GM23338 (cell line): Measurements from ENCODE around the gene H1-8.

Source experiments
- POLR2AphosphoS5 ChIP-seq: IDR thresholded peaks from 2 replicates; pipeline ENCODE4 v1.6.1; 2016; ENCODE audit warnings: antibody characterized with exemption, low read depth
- TF ChIP-seq, protein P1 (sequence below), 2 experiments: fragments of 200-600 bp in 1 of 2; sonication (generic) in 1 of 2; conservative IDR thresholded peaks; 2 replicates each; pipeline versions ENCODE4 v1.5.1 to v1.6.1; 2016 to 2017; ENCODE audit warnings: antibody characterized with exemption in 2 of 2, low read depth in 2 of 2, mild to moderate bottlenecking in 2 of 2, moderate library complexity in 1 of 2
- TF ChIP-seq, protein P2 (sequence below): IDR thresholded peaks from one replicate; pipeline ENCODE4 v1.6.1; 2018; ENCODE audit warnings: antibody characterized with exemption; ENCODE audit not compliant: unreplicated experiment

DNA sequence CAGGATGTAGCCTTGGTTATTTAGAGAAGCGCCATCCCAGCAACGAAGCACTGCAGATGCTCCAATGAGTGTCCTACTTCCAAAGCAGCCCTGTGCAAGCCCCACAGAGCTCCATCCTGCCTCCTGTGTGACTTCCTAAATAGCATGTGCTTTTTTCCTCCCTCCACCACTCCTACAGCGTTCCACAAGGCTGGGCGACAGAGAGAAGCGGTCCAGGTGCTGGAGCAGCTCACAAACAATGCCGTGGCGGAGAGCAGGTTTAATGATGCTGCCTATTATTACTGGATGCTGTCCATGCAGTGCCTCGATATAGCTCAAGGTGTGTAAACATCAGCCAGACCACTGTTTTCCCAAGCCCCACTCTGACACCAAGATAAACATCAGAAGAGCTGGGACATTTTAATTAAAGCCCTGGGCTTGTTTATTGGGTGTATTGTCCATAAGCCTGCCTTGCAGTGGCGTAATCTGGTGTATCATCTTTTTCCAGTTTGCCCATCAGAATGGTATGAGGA is 36.7 kb upstream of the H1-8 start:
- TF ChIP-seq, protein P1, sequence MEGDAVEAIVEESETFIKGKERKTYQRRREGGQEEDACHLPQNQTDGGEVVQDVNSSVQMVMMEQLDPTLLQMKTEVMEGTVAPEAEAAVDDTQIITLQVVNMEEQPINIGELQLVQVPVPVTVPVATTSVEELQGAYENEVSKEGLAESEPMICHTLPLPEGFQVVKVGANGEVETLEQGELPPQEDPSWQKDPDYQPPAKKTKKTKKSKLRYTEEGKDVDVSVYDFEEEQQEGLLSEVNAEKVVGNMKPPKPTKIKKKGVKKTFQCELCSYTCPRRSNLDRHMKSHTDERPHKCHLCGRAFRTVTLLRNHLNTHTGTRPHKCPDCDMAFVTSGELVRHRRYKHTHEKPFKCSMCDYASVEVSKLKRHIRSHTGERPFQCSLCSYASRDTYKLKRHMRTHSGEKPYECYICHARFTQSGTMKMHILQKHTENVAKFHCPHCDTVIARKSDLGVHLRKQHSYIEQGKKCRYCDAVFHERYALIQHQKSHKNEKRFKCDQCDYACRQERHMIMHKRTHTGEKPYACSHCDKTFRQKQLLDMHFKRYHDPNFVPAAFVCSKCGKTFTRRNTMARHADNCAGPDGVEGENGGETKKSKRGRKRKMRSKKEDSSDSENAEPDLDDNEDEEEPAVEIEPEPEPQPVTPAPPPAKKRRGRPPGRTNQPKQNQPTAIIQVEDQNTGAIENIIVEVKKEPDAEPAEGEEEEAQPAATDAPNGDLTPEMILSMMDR (conservative IDR thresholded peaks at IDR 0.05; ENCODE audit: low read depth in 2 of 2), result no peak
- TF ChIP-seq POLR2AphosphoS5, result no peak
- TF ChIP-seq, protein P2, sequence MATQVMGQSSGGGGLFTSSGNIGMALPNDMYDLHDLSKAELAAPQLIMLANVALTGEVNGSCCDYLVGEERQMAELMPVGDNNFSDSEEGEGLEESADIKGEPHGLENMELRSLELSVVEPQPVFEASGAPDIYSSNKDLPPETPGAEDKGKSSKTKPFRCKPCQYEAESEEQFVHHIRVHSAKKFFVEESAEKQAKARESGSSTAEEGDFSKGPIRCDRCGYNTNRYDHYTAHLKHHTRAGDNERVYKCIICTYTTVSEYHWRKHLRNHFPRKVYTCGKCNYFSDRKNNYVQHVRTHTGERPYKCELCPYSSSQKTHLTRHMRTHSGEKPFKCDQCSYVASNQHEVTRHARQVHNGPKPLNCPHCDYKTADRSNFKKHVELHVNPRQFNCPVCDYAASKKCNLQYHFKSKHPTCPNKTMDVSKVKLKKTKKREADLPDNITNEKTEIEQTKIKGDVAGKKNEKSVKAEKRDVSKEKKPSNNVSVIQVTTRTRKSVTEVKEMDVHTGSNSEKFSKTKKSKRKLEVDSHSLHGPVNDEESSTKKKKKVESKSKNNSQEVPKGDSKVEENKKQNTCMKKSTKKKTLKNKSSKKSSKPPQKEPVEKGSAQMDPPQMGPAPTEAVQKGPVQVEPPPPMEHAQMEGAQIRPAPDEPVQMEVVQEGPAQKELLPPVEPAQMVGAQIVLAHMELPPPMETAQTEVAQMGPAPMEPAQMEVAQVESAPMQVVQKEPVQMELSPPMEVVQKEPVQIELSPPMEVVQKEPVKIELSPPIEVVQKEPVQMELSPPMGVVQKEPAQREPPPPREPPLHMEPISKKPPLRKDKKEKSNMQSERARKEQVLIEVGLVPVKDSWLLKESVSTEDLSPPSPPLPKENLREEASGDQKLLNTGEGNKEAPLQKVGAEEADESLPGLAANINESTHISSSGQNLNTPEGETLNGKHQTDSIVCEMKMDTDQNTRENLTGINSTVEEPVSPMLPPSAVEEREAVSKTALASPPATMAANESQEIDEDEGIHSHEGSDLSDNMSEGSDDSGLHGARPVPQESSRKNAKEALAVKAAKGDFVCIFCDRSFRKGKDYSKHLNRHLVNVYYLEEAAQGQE, result no peak
